Limb (tissue), 2 donors: ENCODE measurements around the gene WDR45B.
A peak's percentile ranks its signal among the peaks of the same experiment; 100 is the strongest.
"Not testable (repeated sequence)": the region's sequence is repeated elsewhere in the genome, so short reads cannot be mapped to it uniquely, and the experiment has no call there.

Experiments
- DNase-seq, 2 donors: peaks; one replicate each; pipeline ENCODE4 v3.0.0-alpha.2; 2016; ENCODE audit errors: extremely low spot score in 2 of 2

The WDR45B gene

GRCh38 chr17:82585935-82586575 lies 62.2 kb downstream of the WDR45B start:
- DNase-seq, result peak in 1 of 2 donors; percentile 88

DNA sequence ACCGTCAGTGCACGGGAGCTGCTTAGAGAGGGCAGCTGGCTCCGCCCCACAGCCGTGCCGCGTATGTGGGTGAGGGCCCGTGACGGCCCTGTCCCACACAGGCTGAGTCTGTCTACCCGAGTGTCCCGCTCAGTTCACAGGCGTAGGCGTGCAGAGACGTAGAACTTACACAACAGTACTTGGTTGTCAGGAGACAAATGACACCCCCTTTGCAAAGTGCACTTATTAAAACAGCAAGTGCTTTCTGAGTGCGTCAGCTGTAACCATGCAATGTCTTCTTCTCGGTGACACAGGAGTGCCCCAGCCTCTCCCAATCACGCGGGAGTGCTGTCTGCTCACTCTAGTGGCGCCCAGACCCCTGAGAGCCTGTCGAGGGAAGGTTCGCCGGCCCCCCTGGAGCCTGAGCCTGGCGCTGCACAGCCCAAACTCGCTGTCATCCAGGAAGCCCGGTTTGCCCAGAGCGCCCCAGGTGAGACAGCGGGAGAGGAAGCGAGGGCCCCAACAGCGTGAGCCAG lies 64.5 kb downstream of the WDR45B start:
- DNase-seq, result no peak

DNA sequence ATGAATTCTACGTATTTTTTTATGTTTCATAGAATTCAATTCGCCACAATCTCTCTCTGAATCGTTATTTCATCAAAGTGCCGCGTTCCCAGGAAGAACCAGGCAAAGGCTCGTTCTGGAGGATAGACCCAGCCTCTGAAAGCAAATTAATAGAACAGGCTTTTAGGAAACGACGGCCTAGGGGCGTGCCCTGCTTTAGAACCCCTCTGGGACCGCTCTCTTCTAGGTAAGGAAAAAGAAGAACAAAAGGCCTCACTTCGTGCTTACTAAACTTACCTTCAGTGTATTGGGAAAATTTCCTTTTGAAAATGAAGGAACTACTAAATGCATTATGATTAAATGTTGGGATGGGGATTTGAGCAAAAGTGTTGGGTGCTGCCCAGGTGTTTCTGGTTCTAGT lies 65.5 kb downstream of the WDR45B start:
- no peak for DNase-seq

GRCh38 chr17:82582213-82582612 lies 66.0 kb downstream of the WDR45B start:
- DNase-seq, result no peak

- not testable (repeated sequence) for DNase-seq
Measured at GRCh38 chr17:82579969-82580368, 68.3 kb downstream of the WDR45B start.

DNA sequence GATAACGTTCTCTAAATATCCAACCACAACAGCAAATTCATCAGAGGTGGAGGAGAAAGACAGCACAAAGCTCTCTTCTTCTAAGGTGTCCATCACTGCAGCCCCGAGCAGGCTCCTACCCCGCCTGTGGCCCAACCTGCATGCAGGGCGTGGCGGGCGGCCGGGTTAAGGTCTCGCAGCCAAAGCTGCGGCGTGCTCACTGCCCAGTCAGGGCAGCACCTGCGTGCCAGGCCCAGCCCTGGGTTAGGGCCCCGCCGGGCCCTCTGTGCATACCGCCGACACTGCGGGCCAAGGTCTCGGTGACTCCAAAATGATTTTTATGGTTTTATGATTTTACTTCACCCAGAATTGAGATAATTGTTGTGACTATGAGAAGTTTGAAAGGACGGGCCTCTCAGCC lies 70.9 kb downstream of the WDR45B start:
- no peak for DNase-seq

DNA sequence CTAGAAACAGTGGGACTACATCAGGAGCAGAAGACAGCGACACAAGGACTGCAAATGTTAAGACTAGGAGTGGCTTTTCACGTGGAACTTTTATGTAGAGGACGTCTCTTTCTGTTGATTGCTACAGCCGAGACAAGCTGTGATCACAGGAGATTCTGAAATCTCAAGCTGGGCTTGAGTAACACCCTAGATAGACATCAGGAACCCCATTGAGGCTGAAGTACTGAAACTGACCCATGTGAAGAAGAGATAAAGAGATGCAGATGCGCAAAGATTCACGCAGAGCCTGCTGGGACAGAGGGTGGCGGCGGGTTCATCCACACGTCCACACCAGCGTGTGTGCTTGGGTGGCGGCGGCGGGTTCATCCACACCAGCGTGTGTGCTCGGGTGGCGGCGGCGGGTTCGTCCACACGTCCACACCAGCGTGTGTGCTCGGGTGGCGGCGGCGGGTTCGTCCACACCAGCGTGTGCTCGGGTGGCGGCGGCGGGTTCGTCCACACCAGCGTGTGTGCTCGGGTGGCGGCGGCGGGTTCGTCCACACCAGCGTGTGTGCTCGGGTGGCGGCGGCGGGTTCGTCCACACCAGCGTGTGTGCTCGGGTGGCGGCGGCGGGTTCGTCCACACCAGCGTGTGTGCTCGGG lies 72.5 kb downstream of the WDR45B start:
- DNase-seq, result not testable (repeated sequence)

- DNase-seq, result no peak
Measured at GRCh38 chr17:82574041-82574440, 74.2 kb downstream of the WDR45B start.

DNA sequence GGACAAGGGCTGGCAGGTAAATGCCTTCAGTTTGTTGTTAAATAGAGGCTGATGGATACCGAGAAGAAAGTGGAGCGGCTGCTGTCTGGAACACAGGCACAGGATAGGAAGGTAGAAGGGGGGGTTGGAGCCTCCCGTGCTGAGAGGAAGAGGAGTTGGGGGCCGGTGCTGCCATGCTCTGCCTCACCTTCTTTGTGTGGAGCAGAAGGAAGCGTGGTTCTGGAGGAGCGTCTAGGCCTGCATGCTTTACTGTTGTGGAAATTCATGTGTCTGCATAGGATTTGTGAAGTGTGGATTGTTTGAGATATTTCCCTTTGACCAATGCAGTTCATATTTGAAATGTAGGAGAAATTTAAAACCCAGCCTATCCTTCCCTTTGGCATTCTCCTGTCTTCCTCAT lies 76.4 kb downstream of the WDR45B start:
- DNase-seq, result no peak

GRCh38 chr17:82570277-82570676 lies 78.0 kb downstream of the WDR45B start:
- no peak for DNase-seq

DNA sequence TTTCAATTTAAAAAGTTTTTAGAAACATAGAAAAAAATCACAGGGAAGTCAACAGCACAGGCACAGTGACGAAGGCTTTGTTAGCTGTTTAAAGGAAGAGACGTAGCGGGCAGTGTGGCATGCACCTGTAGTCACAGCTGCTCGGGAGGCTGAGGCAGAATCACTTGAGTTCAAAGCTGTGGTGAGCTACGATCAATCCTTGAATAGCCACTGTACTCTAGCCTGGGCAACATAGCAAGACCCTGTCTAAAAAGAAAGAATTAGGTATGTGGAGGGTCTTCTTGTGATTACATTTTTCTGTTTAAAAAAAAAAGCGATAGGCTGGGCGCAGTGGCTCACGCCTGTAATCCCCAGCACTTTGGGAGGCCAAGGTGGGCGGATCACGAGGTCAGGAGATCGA lies 78.6 kb downstream of the WDR45B start:
- no peak for DNase-seq

DNA sequence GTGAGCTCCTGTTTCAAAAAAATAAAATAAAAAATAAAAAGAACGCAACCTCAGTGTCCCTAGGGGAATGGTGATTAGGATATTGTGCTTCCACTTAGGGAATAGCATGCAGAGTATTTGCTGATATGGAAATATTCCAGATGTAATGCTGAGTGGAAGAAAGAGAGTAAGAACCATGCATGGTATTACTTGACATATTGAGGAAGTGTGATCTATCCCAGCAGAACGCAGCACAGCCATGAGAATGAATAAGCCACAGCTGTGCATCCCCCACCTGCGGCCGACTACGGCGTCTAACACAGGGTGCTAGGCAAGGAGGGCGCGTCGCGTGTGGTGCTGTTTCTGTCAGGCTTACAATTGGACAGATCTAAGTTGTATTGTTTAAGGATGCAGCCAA lies 79.2 kb downstream of the WDR45B start:
- no peak for DNase-seq

GRCh38 chr17:82567286-82567685 lies 81.0 kb downstream of the WDR45B start:
- DNase-seq, result no peak

DNA sequence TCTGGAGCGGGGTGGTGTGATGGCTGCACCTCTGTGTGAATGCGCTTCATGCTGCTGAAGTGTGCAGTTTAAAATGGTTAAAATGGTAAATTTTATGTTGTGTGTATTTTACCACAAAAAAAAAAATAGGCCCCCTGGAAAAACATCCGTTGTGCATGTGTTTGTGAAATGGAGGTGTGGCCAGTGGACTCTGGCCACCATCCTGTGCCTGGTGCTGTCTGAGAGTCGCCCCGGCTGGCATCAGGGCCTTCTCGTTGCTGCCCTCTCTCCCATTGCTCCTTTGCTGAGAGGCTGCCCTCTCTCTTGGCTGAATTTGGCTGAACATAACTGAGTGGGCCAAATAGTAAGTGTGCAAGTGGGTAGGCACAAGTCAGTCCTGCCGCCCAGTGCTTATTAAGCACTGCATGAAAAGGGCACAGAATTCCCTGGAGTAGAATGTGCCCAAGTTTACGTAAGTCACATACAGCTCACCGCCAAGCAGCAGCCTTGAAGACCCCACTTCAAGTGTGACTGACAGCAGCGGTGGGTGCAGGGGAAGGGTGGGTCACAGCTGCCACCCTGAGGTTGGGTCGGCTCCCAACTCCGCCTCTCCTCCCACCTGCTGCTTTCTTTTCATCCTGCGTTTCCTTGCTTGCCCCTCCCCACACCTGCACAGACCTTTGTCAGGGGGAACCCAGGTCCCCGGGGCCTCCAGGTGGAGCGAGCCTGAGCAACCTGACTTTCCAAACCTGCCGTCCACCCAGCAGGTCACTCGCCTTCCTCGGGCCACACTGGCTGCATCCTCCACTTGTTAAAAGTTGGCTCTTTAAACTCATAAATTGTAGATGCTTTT lies 81.9 kb downstream of the WDR45B start:
- DNase-seq, result no peak

DNA sequence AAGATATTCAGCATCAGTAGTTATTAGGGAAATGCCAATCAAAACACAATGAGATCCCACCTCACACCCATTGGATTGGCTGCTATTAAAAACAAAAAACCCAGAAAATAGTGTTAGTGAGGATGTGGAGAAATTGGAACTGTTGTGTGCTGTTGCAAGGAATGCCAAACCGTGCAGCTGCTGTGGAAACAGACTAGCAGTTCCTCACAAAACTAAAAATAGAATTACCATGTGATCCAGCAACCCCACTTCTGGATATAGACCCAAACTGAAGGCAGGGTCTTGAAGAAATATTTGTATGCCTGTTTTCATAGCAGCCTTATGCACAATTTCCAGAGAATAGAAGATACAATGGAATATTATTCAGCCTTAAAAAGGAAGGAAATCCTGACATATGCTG lies 82.7 kb downstream of the WDR45B start:
- peak in 1 of 2 donors; percentile 42 for DNase-seq
